ENCODE measurements around the gene PRG3. TPM values are rescaled to one million over a fixed set of nuclear protein-coding genes. Genes with fewer than 3 reads are reported as not detected.

PRG3 gene
- total and polyA plus RNA-seq, 2 of the 13 experiments (the other 11 are each of a cell fraction or from before 2014, with no cell fraction given) = not detected

GRCh38 chr11:57395905-57396623 is 15.1 kb upstream of the PRG3 start:
- no peaks in the 10 kb centered on the region for H4K20me1 ChIP-seq (ENCODE audit: insufficient read depth, low read length)
- H3K9me3 ChIP-seq (ENCODE audit: low read length) = no peaks in the 10 kb centered on the region
- FAIRE-seq (no peak), ATAC-seq (no peak), DNase-seq (ENCODE audit: low spot score) (no peak)
- no peaks in the 10 kb centered on the region for H3K36me3 ChIP-seq (replicated peaks in 1 of 2; ENCODE audit: control insufficient read depth in 1 of 2, insufficient read depth in 2 of 2, low read length in 2 of 2)
- no peak overlapping the region for H3K9ac ChIP-seq (ENCODE audit: insufficient read depth, low read depth, low read length)
- ChIA-PET CTCF (ENCODE audit: low intra/inter-chr PET ratio, low total read pairs) (no interaction called here), POLR2A (no interaction called here)
- no peak for TF ChIP-seq NR3C1 (CRISPR knock-in tag; IDR thresholded peaks at IDR 0.05)
- TF ChIP-seq, protein P1, sequence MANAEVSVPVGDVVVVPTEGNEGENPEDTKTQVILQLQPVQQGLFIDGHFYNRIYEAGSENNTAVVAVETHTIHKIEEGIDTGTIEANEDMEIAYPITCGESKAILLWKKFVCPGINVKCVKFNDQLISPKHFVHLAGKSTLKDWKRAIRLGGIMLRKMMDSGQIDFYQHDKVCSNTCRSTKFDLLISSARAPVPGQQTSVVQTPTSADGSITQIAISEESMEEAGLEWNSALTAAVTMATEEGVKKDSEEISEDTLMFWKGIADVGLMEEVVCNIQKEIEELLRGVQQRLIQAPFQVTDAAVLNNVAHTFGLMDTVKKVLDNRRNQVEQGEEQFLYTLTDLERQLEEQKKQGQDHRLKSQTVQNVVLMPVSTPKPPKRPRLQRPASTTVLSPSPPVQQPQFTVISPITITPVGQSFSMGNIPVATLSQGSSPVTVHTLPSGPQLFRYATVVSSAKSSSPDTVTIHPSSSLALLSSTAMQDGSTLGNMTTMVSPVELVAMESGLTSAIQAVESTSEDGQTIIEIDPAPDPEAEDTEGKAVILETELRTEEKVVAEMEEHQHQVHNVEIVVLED (CRISPR knock-in tag; IDR thresholded peaks at IDR 0.05; ENCODE audit: borderline replicate concordance) = no peak
- H3K79me2 ChIP-seq (ENCODE audit: insufficient read depth, low read length) = no peaks in the 10 kb centered on the region
- WGBS (ENCODE audit: low lambda C conversion rate) = 37% methylated on average over 11 of the region's 11 CpGs
- H3K27ac ChIP-seq (ENCODE audit: extremely low read length, insufficient read depth, low read length) = no peak overlapping the region
- intact Hi-C loops (cut with micrococcal nuclease; ENCODE audit: unreplicated experiment) (no loop called here), in situ Hi-C loops (cut with HindIII; ENCODE audit: extremely low pct_ligation_motif_present, low pct_unique_long_range_greater_than_20kb) (no loop called here)
- BruUV-seq (replicated peaks) = no TSS peak
- no peak overlapping the region for H2AFZ ChIP-seq (ENCODE audit: low read length)
- no peak overlapping the region for H3K4me2 ChIP-seq (ENCODE audit: low read depth, low read length)
- no peak overlapping the region for H3K4me3 ChIP-seq (replicated peaks in 1 of 3; ENCODE audit: insufficient read depth in 1 of 3, low read depth in 2 of 3, low read length in 3 of 3)
- peaks cover 22% of the 10 kb centered on the region for H3K4me1 ChIP-seq (ENCODE audit: insufficient read depth, low read length)
- peaks cover 0 to 4% of the 10 kb centered on the region in 2 experiments; a peak in 3 of 5 replicates for H3K27me3 ChIP-seq (ENCODE audit: control insufficient read depth in 1 of 2, insufficient read depth in 2 of 2, low read length in 2 of 2)

DNA sequence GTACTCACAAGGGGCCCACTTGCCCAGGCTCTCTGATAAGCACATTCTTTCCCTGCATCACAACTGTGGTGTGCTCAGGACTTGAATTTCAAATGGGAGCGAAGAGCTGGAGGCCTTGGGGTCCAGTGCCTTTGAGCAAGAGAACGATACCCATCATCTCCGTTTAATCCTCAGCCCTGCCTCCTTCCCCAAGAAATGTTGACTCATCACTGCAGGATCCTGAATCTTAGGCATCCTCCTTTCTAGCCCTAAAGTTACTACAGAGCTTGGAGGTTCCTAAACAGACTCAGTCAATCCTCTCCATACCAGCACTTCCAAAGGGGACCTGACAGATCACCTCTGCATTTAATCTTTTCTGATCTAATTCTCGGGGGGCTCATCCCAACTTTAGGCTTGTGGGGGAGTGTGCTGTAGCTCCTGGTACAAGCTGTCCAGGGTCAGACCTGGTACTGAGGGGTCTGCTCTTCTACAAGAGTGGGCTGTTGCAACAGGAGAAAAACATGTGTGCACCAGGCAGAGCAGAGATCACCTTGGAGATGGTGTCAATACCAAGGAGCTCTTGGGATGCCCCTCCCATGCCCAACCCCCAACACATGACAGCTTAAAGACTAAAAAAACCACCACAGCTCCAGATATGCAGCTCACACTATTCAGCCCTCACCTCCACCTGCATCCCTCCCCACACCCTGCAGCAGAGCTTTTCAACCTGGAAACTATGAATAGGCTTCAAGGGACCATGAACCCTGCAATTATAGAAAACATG is 13.4 kb upstream of the PRG3 start:
- H3K27ac ChIP-seq (ENCODE audit: extremely low read length, insufficient read depth, low read length) = no peak overlapping the region
- in situ Hi-C loops (cut with HindIII; ENCODE audit: extremely low pct_ligation_motif_present, low pct_unique_long_range_greater_than_20kb) (no loop called here), intact Hi-C loops (cut with micrococcal nuclease; ENCODE audit: unreplicated experiment) (no loop called here)
- H3K79me2 ChIP-seq (ENCODE audit: insufficient read depth, low read length) = no peaks in the 10 kb centered on the region
- CTCF ChIA-PET (ENCODE audit: low intra/inter-chr PET ratio, low total read pairs) = no interaction called here
- H3K4me3 ChIP-seq (replicated peaks in 1 of 3; ENCODE audit: insufficient read depth in 1 of 3, low read depth in 2 of 3, low read length in 3 of 3) = no peak overlapping the region
- H4K20me1 ChIP-seq (ENCODE audit: insufficient read depth, low read length) = no peaks in the 10 kb centered on the region
- no peak for DNase-seq (ENCODE audit: low spot score)
- no peak overlapping the region for H3K9ac ChIP-seq (ENCODE audit: insufficient read depth, low read depth, low read length)
- no peaks in the 10 kb centered on the region for H3K9me3 ChIP-seq (ENCODE audit: low read length)
- no peak overlapping the region for H2AFZ ChIP-seq (ENCODE audit: low read length)
- no peak for FAIRE-seq
- 0% methylated on average over 2 of the region's 4 CpGs for WGBS (ENCODE audit: low lambda C conversion rate)
- POLR2A ChIA-PET = no interaction called here
- no peak overlapping the region for H3K4me2 ChIP-seq (ENCODE audit: low read depth, low read length)
- no TSS peak for BruUV-seq (replicated peaks)
- no peak for ATAC-seq
- 0 out of 2 replicates have a peak, but pooled peaks cover 5% of the 10 kb centered on the region for H3K4me1 ChIP-seq (ENCODE audit: insufficient read depth, low read length)
- H3K27me3 ChIP-seq (ENCODE audit: control insufficient read depth in 1 of 2, insufficient read depth in 2 of 2, low read length in 2 of 2) = peaks cover 0 to 4% of the 10 kb centered on the region in 2 experiments; a peak in 3 of 5 replicates
- H3K36me3 ChIP-seq (replicated peaks in 1 of 2; ENCODE audit: control insufficient read depth in 1 of 2, insufficient read depth in 2 of 2, low read length in 2 of 2) = no peaks in the 10 kb centered on the region
- TF ChIP-seq PAX8 (CRISPR knock-in tag; IDR thresholded peaks at IDR 0.05; ENCODE audit: borderline replicate concordance) = no peak
- no peak for TF ChIP-seq ZHX2 (IDR thresholded peaks at IDR 0.05; ENCODE audit: low read depth)
- TF ChIP-seq ZHX2 (CRISPR knock-in tag; IDR thresholded peaks at IDR 0.05; ENCODE audit: borderline replicate concordance) = no peak
- no peak for TF ChIP-seq ZNF296 (CRISPR knock-in tag; conservative IDR thresholded peaks at IDR 0.05)
- no peak for TF ChIP-seq RFX3 (CRISPR knock-in tag; IDR thresholded peaks at IDR 0.05)
- TF ChIP-seq ZMAT5 (CRISPR knock-in tag; IDR thresholded peaks at IDR 0.05; ENCODE audit: borderline replicate concordance, low read depth) = no peak

Data from HepG2 (cell line).